Measurements from ENCODE around the gene RNF7.
"Not testable (repeated sequence)": the region's sequence is repeated elsewhere in the genome, so short reads cannot be mapped to it uniquely, and the experiment has no call there.

RNF7 gene

GRCh38 chr3:141735770-141736465 is 2.2 kb upstream of the RNF7 start:
- no peak for DNase-seq (ENCODE audit: low read depth)

- no peak for DNase-seq (ENCODE audit: low read depth)
Measured at GRCh38 chr3:141737093-141737492, 1.0 kb upstream of the RNF7 start.

GRCh38 chr3:141737678-141738021 is 448 bp upstream of the RNF7 start:
- DNase-seq (ENCODE audit: low read depth), result no peak

DNA sequence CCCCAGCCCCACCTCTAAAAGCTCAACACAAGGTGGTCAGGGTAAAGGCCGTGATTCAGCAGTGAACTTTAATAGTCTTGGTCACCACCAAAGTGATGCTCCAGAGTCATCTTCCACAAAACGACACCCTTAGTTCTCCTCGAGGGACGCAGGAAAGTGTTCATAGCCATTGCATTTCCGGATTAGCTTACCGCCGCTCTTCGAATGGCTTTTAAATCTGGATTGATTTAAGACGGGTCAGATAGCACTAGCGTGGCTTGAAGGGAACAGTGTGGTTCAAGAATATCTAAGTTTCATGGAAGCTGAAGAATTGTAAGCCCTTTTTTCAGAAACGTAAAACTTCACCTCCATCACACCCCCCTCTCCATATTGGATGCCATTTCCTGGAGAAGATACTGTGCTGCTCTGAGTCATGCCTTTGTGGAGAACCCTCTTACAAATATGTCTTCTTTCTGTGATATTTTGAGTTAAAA is 829 bp downstream of the RNF7 start:
- DNase-seq (ENCODE audit: low read depth), result no peak

DNA sequence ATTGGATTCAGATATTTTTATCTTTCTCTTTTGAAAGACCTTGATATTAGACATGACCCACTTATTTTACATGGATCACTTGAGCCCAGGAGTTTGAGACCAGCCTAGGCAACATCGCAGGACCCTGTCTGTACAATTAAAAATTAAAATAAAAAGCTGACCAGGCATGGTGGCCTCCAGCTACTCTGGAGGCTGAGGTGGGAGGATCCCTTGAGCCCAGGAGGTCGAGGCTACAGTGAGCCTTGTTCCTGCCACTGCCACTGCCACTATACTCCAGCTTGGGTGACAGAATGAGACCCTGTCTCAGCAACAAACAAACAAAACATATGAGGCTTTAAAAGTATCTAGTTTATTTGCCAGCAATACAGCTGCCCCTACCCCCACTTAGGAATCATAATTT is 1.6 kb downstream of the RNF7 start:
- DNase-seq (ENCODE audit: low read depth), result no peak

DNA sequence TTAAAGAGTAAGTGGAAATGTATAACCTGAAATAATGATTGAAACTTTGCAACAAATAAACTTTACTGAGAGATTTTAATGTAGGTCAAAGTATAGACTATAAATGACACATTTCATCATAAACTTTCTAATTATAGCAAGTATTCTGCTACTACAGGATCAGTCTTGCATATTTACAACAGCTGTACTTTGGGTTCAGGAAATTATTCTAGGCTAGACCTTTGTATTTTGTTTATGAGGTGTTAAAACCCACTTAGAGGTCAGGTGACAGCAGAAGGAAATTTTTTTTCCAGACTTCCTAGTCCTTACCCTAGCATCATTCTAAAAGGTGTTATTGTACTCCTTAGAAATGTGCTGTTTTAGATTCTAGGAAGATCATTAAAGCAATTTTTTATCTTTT is 2.3 kb downstream of the RNF7 start:
- no peak for DNase-seq (ENCODE audit: low read depth)

DNA sequence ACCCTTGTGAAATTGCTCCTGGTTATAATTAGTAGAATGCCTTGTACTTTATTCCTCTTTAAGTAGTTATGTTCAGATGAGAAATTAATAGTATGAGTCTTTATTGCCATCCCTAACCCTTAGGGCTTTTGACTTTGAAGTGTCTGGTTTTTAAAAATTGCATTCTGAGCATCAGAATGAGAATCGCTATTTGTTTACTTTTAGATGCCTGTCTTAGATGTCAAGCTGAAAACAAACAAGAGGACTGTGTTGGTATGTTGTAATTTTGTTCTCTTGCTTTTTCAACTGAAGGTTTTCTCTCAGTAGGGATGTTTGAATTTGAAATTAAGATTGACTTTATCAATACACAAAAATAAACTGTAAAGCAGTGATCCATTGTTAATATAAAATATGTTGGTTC is 5.2 kb downstream of the RNF7 start:
- DNase-seq (ENCODE audit: low read depth), result no peak

DNA sequence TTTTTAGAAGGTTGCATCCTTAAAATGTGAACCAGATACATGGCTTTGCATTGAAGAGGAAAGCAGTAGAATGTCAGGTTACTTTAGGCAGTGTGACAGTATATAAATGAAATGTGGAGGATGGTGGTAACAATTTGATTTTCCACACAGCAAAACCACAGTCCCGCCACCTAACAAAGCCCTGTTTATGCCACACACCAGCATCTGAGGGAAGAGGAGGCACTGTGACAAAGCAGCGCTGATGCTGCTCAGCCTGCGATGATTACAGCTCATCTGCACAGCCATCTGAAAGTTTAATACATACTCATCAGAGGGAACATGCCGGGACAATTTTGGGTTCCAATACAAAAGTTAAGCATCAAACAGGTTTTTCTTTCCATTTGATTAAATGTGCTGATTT is 8.9 kb downstream of the RNF7 start:
- no peak for DNase-seq (ENCODE audit: low read depth)

- DNase-seq (ENCODE audit: low read depth), result no peak
Measured at GRCh38 chr3:141753399-141753798, 15.3 kb downstream of the RNF7 start.

GRCh38 chr3:141754032-141754431 is 15.9 kb downstream of the RNF7 start:
- no peak for DNase-seq (ENCODE audit: low read depth)

- not testable (repeated sequence) for DNase-seq (ENCODE audit: low read depth)
Measured at GRCh38 chr3:141762552-141762951, 24.5 kb downstream of the RNF7 start.

GRCh38 chr3:141763088-141763750 is 25.1 kb downstream of the RNF7 start, which contains the start of gene GRK7:
TSS of gene GRK7 (plus strand) at chr3:141763408. CDS start at chr3:141778285, 14,877 bp downstream.
- DNase-seq (ENCODE audit: low read depth), result no peak

DNA sequence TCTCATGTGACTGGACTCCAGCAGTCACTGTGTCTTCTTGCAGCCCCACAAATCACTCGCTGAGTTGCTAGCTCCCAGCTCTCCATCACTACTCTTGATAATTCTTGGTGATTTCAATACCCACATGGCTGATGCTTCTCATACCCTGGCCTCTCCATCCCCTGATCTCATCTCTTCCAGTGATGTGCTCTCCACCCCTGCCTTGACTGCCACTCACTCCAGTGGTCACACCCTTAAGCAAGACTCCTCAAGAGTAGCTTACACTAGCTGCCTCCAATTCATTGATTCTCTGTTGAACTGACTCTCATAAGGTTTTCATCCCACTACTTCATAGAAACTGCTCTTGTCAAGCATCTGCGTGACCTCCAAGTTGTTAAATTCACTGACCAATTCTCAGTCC is 25.9 kb downstream of the RNF7 start:
- DNase-seq (ENCODE audit: low read depth), result no peak

DNA sequence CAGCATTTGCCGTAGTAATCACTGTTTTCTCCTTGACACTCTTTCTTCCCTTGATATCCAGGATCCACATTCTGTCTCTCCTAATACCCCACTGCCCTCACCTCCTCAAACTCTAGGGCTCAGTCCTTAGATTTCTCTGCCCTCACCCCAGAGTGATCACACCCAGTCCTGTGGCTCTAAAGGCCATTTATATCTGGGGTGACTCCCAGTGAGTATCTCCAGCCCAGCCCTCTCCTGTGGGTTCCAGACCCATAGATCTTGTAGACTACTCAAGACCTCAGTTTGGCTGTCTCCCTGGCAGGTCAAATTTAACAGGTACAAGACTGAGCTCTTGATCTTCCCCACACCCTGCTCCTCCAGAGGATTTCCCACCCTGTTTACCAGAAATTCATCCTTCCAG is 26.4 kb downstream of the RNF7 start:
- DNase-seq (ENCODE audit: low read depth), result no peak

- DNase-seq (ENCODE audit: low read depth), result no peak
Measured at GRCh38 chr3:141764986-141765385, 26.9 kb downstream of the RNF7 start.

DNA sequence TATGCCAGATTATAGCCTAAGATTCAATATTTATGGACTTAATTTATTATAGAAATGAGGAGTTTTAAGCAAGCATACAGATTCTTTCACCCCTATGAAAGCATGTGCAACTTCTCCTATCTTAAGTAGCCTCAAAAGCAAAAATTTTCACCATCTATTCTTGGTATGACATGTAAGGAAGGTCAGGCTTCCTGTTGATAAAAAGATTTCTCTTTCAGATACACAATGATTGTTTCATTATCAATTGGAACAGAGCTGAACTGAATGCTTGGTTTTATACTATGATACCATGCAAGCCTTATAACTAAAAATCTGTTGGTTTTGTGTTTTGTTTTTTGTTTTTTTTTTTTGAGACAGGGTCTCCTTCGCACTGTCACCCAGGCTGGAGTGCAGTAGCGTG is 29.0 kb downstream of the RNF7 start:
- no peak for DNase-seq (ENCODE audit: low read depth)

- no peak for DNase-seq (ENCODE audit: low read depth)
Measured at GRCh38 chr3:141769221-141769894, 31.3 kb downstream of the RNF7 start.

GRCh38 chr3:141773676-141774075 is 35.6 kb downstream of the RNF7 start:
- DNase-seq (ENCODE audit: low read depth), result no peak

- DNase-seq (ENCODE audit: low read depth), result no peak
Measured at GRCh38 chr3:141776376-141776775, 38.3 kb downstream of the RNF7 start.

GRCh38 chr3:141776885-141777284 is 38.8 kb downstream of the RNF7 start:
- DNase-seq (ENCODE audit: low read depth), result no peak

DNA sequence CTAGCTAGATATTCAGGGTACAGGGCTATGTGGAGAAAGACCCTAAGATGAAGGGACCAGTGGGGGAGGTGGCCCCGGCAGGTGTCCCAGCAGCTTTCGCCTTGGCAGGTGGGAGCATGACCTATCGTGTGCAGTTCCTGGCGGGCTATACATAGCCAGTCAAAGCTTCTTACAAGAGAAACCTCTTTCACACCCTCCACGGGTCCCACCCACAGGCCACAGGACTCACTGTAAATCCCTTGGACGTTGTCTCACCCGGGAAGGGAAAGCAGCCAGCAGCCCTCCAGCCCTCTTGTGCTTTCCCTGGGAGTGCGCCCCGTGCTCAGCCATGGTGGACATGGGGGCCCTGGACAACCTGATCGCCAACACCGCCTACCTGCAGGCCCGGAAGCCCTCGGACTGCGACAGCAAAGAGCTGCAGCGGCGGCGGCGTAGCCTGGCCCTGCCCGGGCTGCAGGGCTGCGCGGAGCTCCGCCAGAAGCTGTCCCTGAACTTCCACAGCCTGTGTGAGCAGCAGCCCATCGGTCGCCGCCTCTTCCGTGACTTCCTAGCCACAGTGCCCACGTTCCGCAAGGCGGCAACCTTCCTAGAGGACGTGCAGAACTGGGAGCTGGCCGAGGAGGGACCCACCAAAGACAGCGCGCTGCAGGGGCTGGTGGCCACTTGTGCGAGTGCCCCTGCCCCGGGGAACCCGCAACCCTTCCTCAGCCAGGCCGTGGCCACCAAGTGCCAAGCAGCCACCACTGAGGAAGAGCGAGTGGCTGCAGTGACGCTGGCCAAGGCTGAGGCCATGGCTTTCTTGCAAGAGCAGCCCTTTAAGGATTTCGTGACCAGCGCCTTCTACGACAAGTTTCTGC is 40.1 kb downstream of the RNF7 start:
- DNase-seq (ENCODE audit: low read depth), result no peak

DNA sequence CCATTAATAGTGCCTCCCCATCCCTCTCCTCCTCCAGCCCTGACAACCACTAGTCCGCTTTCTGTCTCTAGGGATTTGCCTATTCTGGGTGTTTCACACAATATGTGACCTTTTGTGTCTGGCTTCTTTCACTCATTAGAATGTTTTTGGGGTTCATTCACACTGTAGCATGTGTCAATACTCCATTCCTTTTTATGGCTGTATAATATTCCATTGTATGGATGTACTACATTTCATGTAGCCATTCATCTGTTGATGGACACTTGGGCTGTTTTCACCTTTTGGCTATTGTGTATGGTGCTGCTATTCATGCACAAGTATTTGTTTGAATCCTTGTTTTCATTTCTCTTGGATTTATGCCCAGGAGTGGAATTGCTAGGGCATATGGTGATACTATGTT is 41.6 kb downstream of the RNF7 start:
- DNase-seq (ENCODE audit: low read depth), result no peak

Data from activated T-cell treated with anti-CD3 and anti-CD28 coated beads for 48 hours (primary cell).